Cardiac muscle cell (in vitro differentiated cells and primary cell): ENCODE measurements around the gene TRIM56. TPM values are rescaled to one million over a fixed set of nuclear protein-coding genes. Genes with fewer than 3 reads are reported as not detected.
A peak's percentile ranks its signal among the peaks of the same experiment; 100 is the strongest.

Source experiments
- DNase-seq, 2 donors: peaks; one replicate each; pipeline versions ENCODE4 v3.0.0 to v3.0.0-alpha.2; 2010 to 2017; ENCODE audit warnings: low read depth in 1 of 2, low spot score in 1 of 2
- H3K27ac ChIP-seq: fragments of 200-600 bp; sonication (generic); 2 replicates; pipeline ENCODE4 v1.5.1; 2016
- H3K27me3 ChIP-seq: fragments of 200-600 bp; sonication (generic); 2 replicates; pipeline ENCODE4 v1.6.0; 2016; ENCODE audit warnings: control low read depth
- H3K36me3 ChIP-seq: fragments of 200-600 bp; sonication (generic); 2 replicates; pipeline ENCODE4 v1.5.1; 2016; ENCODE audit warnings: control low read depth
- H3K4me1 ChIP-seq: fragments of 200-600 bp; sonication (generic); 2 replicates; pipeline ENCODE4 v1.8.1; 2017; ENCODE audit warnings: low read depth, mild to moderate bottlenecking, mixed run types
- H3K4me3 ChIP-seq: fragments of 200-600 bp; sonication (generic); 2 replicates; pipeline ENCODE4 v1.5.1; 2016; ENCODE audit warnings: mild to moderate bottlenecking
- H3K9me3 ChIP-seq: fragments of 200-600 bp; sonication (generic); 2 replicates; pipeline ENCODE4 v1.5.1; 2017; ENCODE audit warnings: low read depth, mild to moderate bottlenecking, control low read depth
- CTCF ChIP-seq: IDR thresholded peaks from 2 replicates; pipeline ENCODE4 v1.5.1; 2012; ENCODE audit warnings: low read depth, mild to moderate bottlenecking, low read length
- polyA plus RNA-seq: library from polyadenylated mRNA; unstranded; fragments of >200 nt; fragmentation: Nextera tagmentation; extraction: Ambion mirVana; gene quantifications from 2 replicates; pipeline ENCODE4 v1.2.1, GENCODE V29; 2016
- total RNA-seq: library from RNA; depleted of rRNA; stranded (reverse); fragments of >200 nt; gene quantifications from 2 replicates; pipeline ENCODE4 v1.2.3, GENCODE V29; 2016

The TRIM56 gene
- total and polyA plus RNA-seq, 2 experiments from 2014 or later = 11.6 to 12.9 TPM

- H3K4me1 ChIP-seq = no peaks in the 10 kb centered on the region
- TF ChIP-seq CTCF = no peak
- no peak overlapping the region for H3K27ac ChIP-seq
- no peaks in the 10 kb centered on the region for H3K27me3 ChIP-seq
- H3K4me3 ChIP-seq = no peak overlapping the region
- no peaks in the 10 kb centered on the region for H3K9me3 ChIP-seq
- DNase-seq = no peak
- no peaks in the 10 kb centered on the region for H3K36me3 ChIP-seq
Observed at GRCh38 chr7:101096331-101096956, 11.2 kb downstream of the TRIM56 start.

- Histone ChIP-seq H3K27ac (no peak overlapping the region), H3K36me3 (no peaks in the 10 kb centered on the region), H3K4me3 (no peak overlapping the region), H3K4me1 (no peaks in the 10 kb centered on the region), H3K9me3 (no peaks in the 10 kb centered on the region), H3K27me3 (no peaks in the 10 kb centered on the region)
- DNase-seq = no peak
- no peak for TF ChIP-seq CTCF
Observed at GRCh38 chr7:101096957-101097347, 11.7 kb downstream of the TRIM56 start.

- DNase-seq = no peak
- H3K36me3 ChIP-seq = no peaks in the 10 kb centered on the region
- H3K4me1 ChIP-seq = no peaks in the 10 kb centered on the region
- no peak overlapping the region for H3K4me3 ChIP-seq
- H3K27ac ChIP-seq = no peak overlapping the region
- H3K27me3 ChIP-seq = no peaks in the 10 kb centered on the region
- no peaks in the 10 kb centered on the region for H3K9me3 ChIP-seq
- no peak for TF ChIP-seq CTCF
Observed at GRCh38 chr7:101097561-101097960, 12.3 kb downstream of the TRIM56 start.

- Histone ChIP-seq H3K4me1 (no peaks in the 10 kb centered on the region), H3K27ac (no peak overlapping the region), H3K9me3 (no peaks in the 10 kb centered on the region), H3K27me3 (no peaks in the 10 kb centered on the region), H3K4me3 (no peak overlapping the region), H3K36me3 (no peaks in the 10 kb centered on the region)
- no peak for TF ChIP-seq CTCF
- peak; percentile 67 to 99 for DNase-seq
Observed at GRCh38 chr7:101099969-101100781, 14.9 kb downstream of the TRIM56 start.

GRCh38 chr7:101100858-101101847, 15.9 kb downstream of the TRIM56 start:
- Histone ChIP-seq H3K27ac (no peak overlapping the region), H3K27me3 (no peaks in the 10 kb centered on the region), H3K4me3 (no peak overlapping the region), H3K9me3 (no peaks in the 10 kb centered on the region), H3K4me1 (no peaks in the 10 kb centered on the region), H3K36me3 (no peaks in the 10 kb centered on the region)
- no peak for DNase-seq
- no peak for TF ChIP-seq CTCF
